ENCODE data around the gene GRN. TPM values are rescaled to one million over a fixed set of nuclear protein-coding genes. Genes with fewer than 3 reads are reported as not detected.

The GRN gene
- total RNA-seq = 1,000 to 10,000 TPM in 1 of 4 donors, 100 to 1,000 TPM in 3; 546 to 1,119 (median 694) TPM

DNA sequence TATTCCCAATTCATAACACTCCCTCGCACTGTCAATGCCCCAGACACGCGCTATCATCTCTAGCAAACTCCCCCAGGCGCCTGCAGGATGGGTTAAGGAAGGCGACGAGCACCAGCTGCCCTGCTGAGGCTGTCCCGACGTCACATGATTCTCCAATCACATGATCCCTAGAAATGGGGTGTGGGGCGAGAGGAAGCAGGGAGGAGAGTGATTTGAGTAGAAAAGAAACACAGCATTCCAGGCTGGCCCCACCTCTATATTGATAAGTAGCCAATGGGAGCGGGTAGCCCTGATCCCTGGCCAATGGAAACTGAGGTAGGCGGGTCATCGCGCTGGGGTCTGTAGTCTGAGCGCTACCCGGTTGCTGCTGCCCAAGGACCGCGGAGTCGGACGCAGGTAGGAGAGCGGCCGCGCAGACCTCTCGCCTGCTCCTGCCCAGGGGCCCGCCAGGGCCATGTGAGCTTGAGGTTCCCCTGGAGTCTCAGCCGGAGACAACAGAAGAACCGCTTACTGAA, at the start of gene GRN:
TSS of gene GRN (plus strand) at position 364 of the 515 bp plus-strand sequence. CDS start 3,863 bp downstream, outside the sequence.
- H3K36me3 ChIP-seq = no peaks in the 10 kb centered on the region
- peak within 1 kb of the TSS; percentile 57 to 98 (median 86) for H3K4me3 ChIP-seq
- in situ Hi-C loops (cut with MboI; ENCODE audit: low pct_ligation_motif_present in 1 of 4, low pct_unique_long_range_greater_than_20kb in 1 of 4, low sequenced_read_pairs in 3 of 4) = no loop called here
- H3K27ac ChIP-seq = peak within 1 kb of the TSS; percentile 89 to 97 (median 94)
- DNase-seq = peak; percentile 95
- no peak for TF ChIP-seq EP300 (IDR thresholded peaks at IDR 0.05; ENCODE audit: low read depth)
- TF ChIP-seq POLR2AphosphoS5 (IDR thresholded peaks at IDR 0.05) = peak; percentile 88 to 92 (median 89)
- peak; percentile 91 for TF ChIP-seq POLR2A (IDR thresholded peaks at IDR 0.05)
- TF ChIP-seq, protein P1, sequence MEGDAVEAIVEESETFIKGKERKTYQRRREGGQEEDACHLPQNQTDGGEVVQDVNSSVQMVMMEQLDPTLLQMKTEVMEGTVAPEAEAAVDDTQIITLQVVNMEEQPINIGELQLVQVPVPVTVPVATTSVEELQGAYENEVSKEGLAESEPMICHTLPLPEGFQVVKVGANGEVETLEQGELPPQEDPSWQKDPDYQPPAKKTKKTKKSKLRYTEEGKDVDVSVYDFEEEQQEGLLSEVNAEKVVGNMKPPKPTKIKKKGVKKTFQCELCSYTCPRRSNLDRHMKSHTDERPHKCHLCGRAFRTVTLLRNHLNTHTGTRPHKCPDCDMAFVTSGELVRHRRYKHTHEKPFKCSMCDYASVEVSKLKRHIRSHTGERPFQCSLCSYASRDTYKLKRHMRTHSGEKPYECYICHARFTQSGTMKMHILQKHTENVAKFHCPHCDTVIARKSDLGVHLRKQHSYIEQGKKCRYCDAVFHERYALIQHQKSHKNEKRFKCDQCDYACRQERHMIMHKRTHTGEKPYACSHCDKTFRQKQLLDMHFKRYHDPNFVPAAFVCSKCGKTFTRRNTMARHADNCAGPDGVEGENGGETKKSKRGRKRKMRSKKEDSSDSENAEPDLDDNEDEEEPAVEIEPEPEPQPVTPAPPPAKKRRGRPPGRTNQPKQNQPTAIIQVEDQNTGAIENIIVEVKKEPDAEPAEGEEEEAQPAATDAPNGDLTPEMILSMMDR (IDR thresholded peaks at IDR 0.05) = no peak
- H3K4me1 ChIP-seq = peaks cover 7 to 24% (median 18%) of the 10 kb centered on the region in 4 donors
- H3K9me3 ChIP-seq = no peaks in the 10 kb centered on the region
- WGBS, 2 donors (ENCODE audit: low coverage in 1 of 2) = 0% methylated on average over 1 to 26 of the region's 26 CpGs
- no peaks in the 10 kb centered on the region for H3K27me3 ChIP-seq
- intact Hi-C loops (cut with DNase I; ENCODE audit: low total_unique reads) = no loop called here

DNA sequence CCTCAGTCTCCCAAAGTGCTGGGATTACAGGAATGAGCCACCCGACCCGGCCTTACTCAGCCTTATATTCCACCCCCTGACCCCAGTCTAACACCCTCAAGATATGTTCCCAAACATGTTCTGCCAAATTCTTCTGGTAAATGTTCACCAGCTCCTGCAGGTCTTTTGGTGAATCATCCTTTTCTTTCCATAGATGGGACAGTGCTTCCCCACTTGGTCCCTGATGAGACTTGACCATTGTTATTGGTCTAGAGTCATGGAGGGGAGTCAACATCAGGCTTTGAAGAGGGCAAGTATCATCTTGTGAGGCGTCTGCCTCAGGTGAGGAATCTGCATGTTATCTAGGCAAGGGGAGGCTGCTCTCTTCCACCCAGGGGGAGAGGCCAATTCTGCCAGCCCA, 47.1 kb upstream of the GRN start:
- no peak overlapping the region for H3K4me3 ChIP-seq
- H3K27ac ChIP-seq = no peak overlapping the region
- H3K9me3 ChIP-seq = no peaks in the 10 kb centered on the region
- peaks cover 18% of the 10 kb centered on the region for H3K27me3 ChIP-seq
- no peak for TF ChIP-seq POLR2A (IDR thresholded peaks at IDR 0.05)
- TF ChIP-seq EP300 (IDR thresholded peaks at IDR 0.05; ENCODE audit: low read depth) = no peak
- TF ChIP-seq, protein P1 (IDR thresholded peaks at IDR 0.05) = no peak
- no peak for TF ChIP-seq POLR2AphosphoS5 (IDR thresholded peaks at IDR 0.05)
- intact Hi-C loops (cut with DNase I; ENCODE audit: low total_unique reads) (no loop called here), in situ Hi-C loops (cut with MboI; ENCODE audit: low pct_ligation_motif_present in 1 of 4, low pct_unique_long_range_greater_than_20kb in 1 of 4, low sequenced_read_pairs in 3 of 4) (no loop called here)
- no peaks in the 10 kb centered on the region for H3K4me1 ChIP-seq
- 93% methylated on average over 3 of the region's 3 CpGs; no CpG with 5 or more reads in 1 of the 2 donors for WGBS, 2 donors (ENCODE audit: low coverage in 1 of 2)
- H3K36me3 ChIP-seq = no peaks in the 10 kb centered on the region
- DNase-seq = no peak

DNA sequence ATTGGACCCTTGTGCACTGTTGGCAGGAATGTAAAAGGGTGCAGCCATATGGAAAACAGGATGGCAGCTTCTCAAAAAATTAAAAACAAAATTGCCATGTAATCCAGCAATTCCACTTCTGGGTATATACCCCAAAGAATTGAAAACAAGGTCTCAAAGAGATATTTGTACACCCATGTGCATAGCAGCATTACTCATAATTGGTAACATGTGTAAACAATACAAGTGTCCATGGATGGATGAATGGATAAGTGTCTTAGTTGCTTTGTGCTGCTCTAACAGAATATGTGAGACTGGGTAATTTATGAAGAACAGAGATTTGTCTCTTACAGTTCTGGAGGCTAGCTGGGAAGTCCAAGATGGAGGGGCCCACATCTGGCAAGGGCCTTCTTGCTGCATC, 40.5 kb upstream of the GRN start:
- no peak for TF ChIP-seq EP300 (IDR thresholded peaks at IDR 0.05; ENCODE audit: low read depth)
- TF ChIP-seq POLR2AphosphoS5 (IDR thresholded peaks at IDR 0.05) = no peak
- TF ChIP-seq POLR2A (IDR thresholded peaks at IDR 0.05) = no peak
- TF ChIP-seq, protein P1 (IDR thresholded peaks at IDR 0.05) = no peak
- intact Hi-C loops (cut with DNase I; ENCODE audit: low total_unique reads) = loop anchor here (5.0 kb wide), 1 partner anchor 1687 kb away; no protein-coding TSS in a partner anchor
- no peak overlapping the region for H3K4me3 ChIP-seq
- no peaks in the 10 kb centered on the region for H3K9me3 ChIP-seq
- no peak overlapping the region for H3K27ac ChIP-seq
- H3K27me3 ChIP-seq = peaks cover 67% of the 10 kb centered on the region
- in situ Hi-C loops (cut with MboI; ENCODE audit: low pct_ligation_motif_present in 1 of 4, low pct_unique_long_range_greater_than_20kb in 1 of 4, low sequenced_read_pairs in 3 of 4) = no loop called here
- peaks cover 6 to 20% (median 14%) of the 10 kb centered on the region in 4 donors for H3K4me1 ChIP-seq
- DNase-seq = no peak
- no peaks in the 10 kb centered on the region for H3K36me3 ChIP-seq

DNA sequence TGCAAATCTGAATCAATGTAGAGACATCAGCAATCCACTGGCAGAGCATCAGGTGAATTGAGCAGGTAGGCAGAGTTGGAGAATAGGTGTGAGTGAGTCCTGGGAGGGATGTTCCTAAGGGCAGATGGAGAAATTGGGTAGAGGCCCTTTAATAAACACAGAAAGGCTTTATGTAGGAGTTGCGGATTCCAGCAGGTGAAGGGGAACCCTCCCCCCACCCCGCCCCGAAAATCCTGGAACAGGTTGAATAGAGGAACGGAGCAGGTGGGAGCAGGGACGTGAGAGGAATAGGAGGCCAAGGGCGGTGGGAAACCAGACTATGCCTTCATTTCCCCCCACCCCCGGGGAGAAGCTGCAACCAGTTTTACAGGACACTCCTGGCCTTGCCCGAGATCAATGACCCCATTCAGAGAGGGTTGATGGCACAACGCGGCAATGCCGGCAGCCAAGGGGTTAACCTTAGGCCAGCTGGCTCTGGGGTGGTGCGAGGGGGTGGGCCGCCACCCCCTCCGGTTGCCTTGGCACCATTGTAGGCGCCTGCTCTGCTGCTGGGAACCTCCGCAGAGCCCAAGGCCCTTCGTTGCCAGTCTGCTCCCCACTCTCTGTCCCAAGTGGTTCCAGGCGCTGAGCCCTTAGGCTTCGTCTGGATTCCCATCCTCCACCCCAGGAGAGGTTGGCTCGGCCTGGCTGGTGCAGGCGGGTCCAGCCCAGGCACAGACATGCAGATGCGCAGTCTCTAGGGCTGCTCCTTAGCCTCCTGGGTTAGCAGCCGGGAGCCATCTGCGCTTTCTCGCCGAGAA, 37.5 kb upstream of the GRN start:
- Histone ChIP-seq H3K27me3 (peaks cover 57% of the 10 kb centered on the region), H3K9me3 (no peaks in the 10 kb centered on the region), H3K4me1 (peaks cover 6 to 20% (median 14%) of the 10 kb centered on the region in 4 donors), H3K4me3 (peak overlapping the region in 3 of 4 donors; percentile 20 to 45 (median 22)), H3K36me3 (no peaks in the 10 kb centered on the region), H3K27ac (peak overlapping the region; percentile 33 to 77 (median 63))
- intact Hi-C loops (cut with DNase I; ENCODE audit: low total_unique reads) = loop anchor here (5.0 kb wide), 1 partner anchor 1690 kb away; no protein-coding TSS in a partner anchor
- in situ Hi-C loops (cut with MboI; ENCODE audit: low pct_ligation_motif_present in 1 of 4, low pct_unique_long_range_greater_than_20kb in 1 of 4, low sequenced_read_pairs in 3 of 4) = no loop called here
- TF ChIP-seq POLR2A (IDR thresholded peaks at IDR 0.05) (no peak), EP300 (IDR thresholded peaks at IDR 0.05; ENCODE audit: low read depth) (no peak), POLR2AphosphoS5 (IDR thresholded peaks at IDR 0.05) (no peak)
- TF ChIP-seq, protein P1 (IDR thresholded peaks at IDR 0.05) = no peak
- DNase-seq = peak; percentile 25
- WGBS, 2 donors (ENCODE audit: low coverage in 1 of 2) = 5 to 19% methylated on average over 5 to 26 of the region's 26 CpGs
